Astrocyte (in vitro differentiated cells and primary cell): ENCODE results near the gene RNF34. TPM values are rescaled to one million over a fixed set of nuclear protein-coding genes. Genes with fewer than 3 reads are reported as not detected.

Experiments used
- DNase-seq: peaks from one replicate; pipeline ENCODE4 v3.0.0-alpha.2; 2010; ENCODE audit warnings: low read depth
- FAIRE-seq: peaks from 2 replicates; lab custom pipeline; 2011; peaks lifted over from hg19 to GRCh38; lab: Jason Lieb, UNC
- H2AFZ ChIP-seq: 2 replicates; pipeline ENCODE4 v1.6.0; 2012; ENCODE audit warnings: low read depth, low read length, inconsistent platforms
- H3K27ac ChIP-seq: 2 replicates; pipeline ENCODE4 v1.5.1; 2011; ENCODE audit warnings: low read depth, low read length, inconsistent platforms
- H3K27me3 ChIP-seq: 2 replicates; pipeline ENCODE4 v1.6.0; 2011; ENCODE audit warnings: low read length, inconsistent platforms; ENCODE audit not compliant: insufficient read depth
- H3K36me3 ChIP-seq: 2 replicates; pipeline ENCODE4 v1.5.1; 2011; ENCODE audit warnings: low read length, inconsistent platforms; ENCODE audit not compliant: insufficient read depth
- H3K4me1 ChIP-seq: 2 replicates; pipeline ENCODE4 v1.5.1; 2011; ENCODE audit warnings: low read length, inconsistent platforms; ENCODE audit not compliant: insufficient read depth
- H3K4me2 ChIP-seq: 2 replicates; pipeline ENCODE4 v1.6.0; 2012; ENCODE audit warnings: low read length, inconsistent platforms
- H3K4me3 ChIP-seq: 2 replicates; pipeline ENCODE4 v1.5.1; 2011; ENCODE audit warnings: low read depth, mild to moderate bottlenecking, low read length, inconsistent platforms; ENCODE audit not compliant: insufficient read depth
- H3K79me2 ChIP-seq: 2 replicates; pipeline ENCODE4 v1.6.0; 2012; ENCODE audit warnings: mild to moderate bottlenecking, low read length, inconsistent platforms; ENCODE audit not compliant: insufficient read depth
- H3K9ac ChIP-seq: 2 replicates; pipeline ENCODE4 v1.6.0; 2012; ENCODE audit warnings: mild to moderate bottlenecking, low read length, inconsistent platforms
- H3K9me3 ChIP-seq: 2 replicates; pipeline ENCODE4 v1.5.1; 2012; ENCODE audit warnings: low read depth, mild to moderate bottlenecking, low read length, inconsistent platforms; ENCODE audit not compliant: insufficient read depth
- H4K20me1 ChIP-seq: 2 replicates; pipeline ENCODE4 v1.6.0; 2012; ENCODE audit warnings: low read length, inconsistent platforms; ENCODE audit not compliant: insufficient read depth
- H3K27ac Mint-ChIP-seq: one replicate; pipeline ENCODE4 v1.8.0; 2021; ENCODE audit warnings: mild to moderate bottlenecking, mixed read lengths; ENCODE audit not compliant: unreplicated experiment
- H3K27me3 Mint-ChIP-seq: one replicate; pipeline ENCODE4 v1.8.0; 2021; ENCODE audit warnings: low read depth, mixed read lengths; ENCODE audit not compliant: unreplicated experiment
- H3K36me3 Mint-ChIP-seq: one replicate; pipeline ENCODE4 v1.8.0; 2021; ENCODE audit warnings: low read depth, mixed read lengths; ENCODE audit not compliant: unreplicated experiment
- H3K4me1 Mint-ChIP-seq: one replicate; pipeline ENCODE4 v1.8.0; 2021; ENCODE audit warnings: low read depth, mixed read lengths; ENCODE audit not compliant: unreplicated experiment
- H3K4me3 Mint-ChIP-seq: one replicate; pipeline ENCODE4 v1.8.0; 2021; ENCODE audit warnings: mild to moderate bottlenecking, moderate library complexity, mixed read lengths; ENCODE audit not compliant: unreplicated experiment
- H3K9me3 Mint-ChIP-seq: one replicate; pipeline ENCODE4 v1.8.0; 2021; ENCODE audit warnings: mild to moderate bottlenecking, mixed read lengths; ENCODE audit not compliant: unreplicated experiment
- CTCF ChIP-seq: IDR thresholded peaks from 2 replicates; pipeline ENCODE4 v1.5.1; 2011; ENCODE audit warnings: low read depth, mild to moderate bottlenecking, inconsistent platforms, low read length, moderate library complexity; ENCODE audit not compliant: insufficient read depth
- EZH2 ChIP-seq: IDR thresholded peaks from 2 replicates; pipeline ENCODE4 v1.6.1; 2012; ENCODE audit warnings: mild to moderate bottlenecking, low read length, inconsistent platforms; ENCODE audit not compliant: insufficient read depth
- total RNA-seq: library from RNA; stranded (reverse); gene quantifications from 2 replicates; pipeline ENCODE4 v1.2.1, GENCODE V29; 2021

The RNF34 gene
- total RNA-seq, 1 donor from 2014 or later = 37.7 TPM

GRCh38 chr12:121452985-121453360 is 53.1 kb downstream of the RNF34 start:
- no peak overlapping the region for H3K9ac ChIP-seq
- TF ChIP-seq EZH2 = no peak
- TF ChIP-seq CTCF = no peak
- Mint-ChIP-seq H3K36me3 (peaks cover 4% of the 10 kb centered on the region), H3K4me3 (no peak overlapping the region), H3K27me3 (no peaks in the 10 kb centered on the region), H3K9me3 (no peaks in the 10 kb centered on the region), H3K4me1 (peaks cover 4% of the 10 kb centered on the region), H3K27ac (no peak overlapping the region)
- no peak for FAIRE-seq
- peaks cover 57% of the 10 kb centered on the region for H3K79me2 ChIP-seq
- no peak overlapping the region for H3K4me3 ChIP-seq
- H3K27me3 ChIP-seq = no peaks in the 10 kb centered on the region
- no peaks in the 10 kb centered on the region for H3K9me3 ChIP-seq
- no peak overlapping the region for H3K4me2 ChIP-seq
- H3K4me1 ChIP-seq = no peaks in the 10 kb centered on the region
- H3K27ac ChIP-seq = no peak overlapping the region
- H4K20me1 ChIP-seq = peaks cover 60% of the 10 kb centered on the region
- no peak for DNase-seq
- H2AFZ ChIP-seq = no peak overlapping the region
- H3K36me3 ChIP-seq = no peaks in the 10 kb centered on the region

GRCh38 chr12:121453629-121454028 is 53.7 kb downstream of the RNF34 start:
- H3K4me1 ChIP-seq = no peaks in the 10 kb centered on the region
- Mint-ChIP-seq H3K4me3 (no peak overlapping the region), H3K4me1 (peaks cover 4% of the 10 kb centered on the region), H3K27ac (no peak overlapping the region), H3K27me3 (no peaks in the 10 kb centered on the region), H3K9me3 (no peaks in the 10 kb centered on the region), H3K36me3 (peaks cover 4% of the 10 kb centered on the region)
- no peak overlapping the region for H3K9ac ChIP-seq
- H3K27me3 ChIP-seq = no peaks in the 10 kb centered on the region
- H3K4me2 ChIP-seq = no peak overlapping the region
- H3K79me2 ChIP-seq = peaks cover 64% of the 10 kb centered on the region
- H3K9me3 ChIP-seq = no peaks in the 10 kb centered on the region
- H3K27ac ChIP-seq = no peak overlapping the region
- H3K4me3 ChIP-seq = no peak overlapping the region
- FAIRE-seq = no peak
- no peak overlapping the region for H2AFZ ChIP-seq
- DNase-seq = no peak
- H4K20me1 ChIP-seq = peaks cover 63% of the 10 kb centered on the region
- H3K36me3 ChIP-seq = no peaks in the 10 kb centered on the region
- TF ChIP-seq CTCF (no peak), EZH2 (no peak)

- Mint-ChIP-seq H3K4me3 (no peak overlapping the region), H3K36me3 (peaks cover 4% of the 10 kb centered on the region), H3K9me3 (no peaks in the 10 kb centered on the region), H3K4me1 (peaks cover 4% of the 10 kb centered on the region), H3K27ac (no peak overlapping the region), H3K27me3 (no peaks in the 10 kb centered on the region)
- no peaks in the 10 kb centered on the region for H3K36me3 ChIP-seq
- peaks cover 65% of the 10 kb centered on the region for H3K79me2 ChIP-seq
- H2AFZ ChIP-seq = no peak overlapping the region
- no peak overlapping the region for H3K4me2 ChIP-seq
- DNase-seq = no peak
- no peak overlapping the region for H3K9ac ChIP-seq
- no peaks in the 10 kb centered on the region for H3K4me1 ChIP-seq
- TF ChIP-seq CTCF = no peak
- no peak for TF ChIP-seq EZH2
- H3K27ac ChIP-seq = no peak overlapping the region
- no peak for FAIRE-seq
- no peak overlapping the region for H3K4me3 ChIP-seq
- H3K27me3 ChIP-seq = no peaks in the 10 kb centered on the region
- peaks cover 60% of the 10 kb centered on the region for H4K20me1 ChIP-seq
- no peaks in the 10 kb centered on the region for H3K9me3 ChIP-seq
Measured at GRCh38 chr12:121454921-121455320, 55.0 kb downstream of the RNF34 start.
